Measurements from ENCODE around the gene ALX1.

The ALX1 gene

DNA sequence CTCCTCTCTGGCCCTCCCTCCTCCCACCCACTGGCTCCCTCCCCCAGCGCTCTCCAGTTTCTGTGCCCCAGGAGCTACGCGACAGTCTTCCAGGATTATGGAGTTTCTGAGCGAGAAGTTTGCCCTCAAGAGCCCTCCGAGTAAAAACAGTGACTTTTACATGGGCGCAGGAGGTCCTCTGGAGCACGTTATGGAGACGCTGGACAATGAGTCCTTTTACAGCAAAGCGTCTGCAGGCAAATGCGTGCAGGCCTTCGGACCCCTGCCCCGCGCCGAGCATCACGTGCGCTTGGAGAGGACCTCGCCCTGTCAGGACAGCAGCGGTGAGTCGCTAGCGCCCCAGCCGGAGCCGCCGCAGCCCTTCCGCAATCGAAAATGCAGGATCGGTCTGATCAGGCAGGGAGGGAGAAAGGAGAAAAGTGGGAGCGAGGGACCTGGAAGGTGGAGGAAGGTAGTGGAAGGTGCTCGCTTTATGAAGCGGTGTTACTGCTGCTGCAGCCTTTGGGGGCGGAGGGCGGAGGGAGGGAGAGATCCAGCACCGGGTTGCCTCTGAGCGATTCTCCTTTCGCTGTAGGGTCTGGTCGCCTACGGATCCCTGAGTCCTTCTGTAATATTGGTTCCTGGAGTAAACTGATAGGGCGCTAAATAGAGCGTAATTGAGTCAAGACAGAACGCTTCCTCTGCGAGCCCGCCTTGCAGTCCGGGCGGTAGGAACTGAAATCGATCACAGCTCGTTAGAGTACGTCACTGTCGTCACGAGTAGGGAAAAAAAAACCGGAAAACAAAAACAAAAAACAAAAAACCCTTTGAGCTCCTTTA, at the start of gene ALX1:
ALX1 (plus strand) TSS at position 56 of the 819 bp plus-strand sequence; CDS start at position 98, 42 bp downstream.
- DNase-seq (ENCODE audit: low read depth), result peak; percentile 10

GRCh38 chr12:85237327-85237726, 42.7 kb upstream of the ALX1 start:
- peak; percentile 7 for DNase-seq (ENCODE audit: low read depth)

- no peak for DNase-seq (ENCODE audit: low read depth)
Observed at GRCh38 chr12:85244561-85244960, 35.5 kb upstream of the ALX1 start.

DNA sequence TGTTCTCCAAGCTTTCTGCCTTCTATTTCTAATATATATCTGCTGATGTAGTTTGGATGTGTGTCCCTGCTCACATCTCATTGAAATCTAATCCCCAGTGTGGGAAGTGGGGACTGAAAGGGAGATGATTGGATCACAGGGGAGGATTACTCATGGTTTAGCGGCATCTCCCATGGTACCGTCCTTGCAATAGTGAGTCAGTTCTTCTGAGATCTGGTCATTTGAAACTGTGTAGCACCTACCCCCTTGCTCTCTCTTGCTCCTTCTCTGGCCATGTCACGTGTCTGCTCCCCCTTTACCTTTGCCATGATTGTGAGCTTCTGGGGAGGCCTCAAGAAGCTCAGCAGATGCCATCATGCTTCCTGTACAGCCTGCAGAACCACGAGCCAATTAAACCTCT, 26.2 kb upstream of the ALX1 start:
- peak; percentile 15 for DNase-seq (ENCODE audit: low read depth)

- no peak for DNase-seq (ENCODE audit: low read depth)
Observed at GRCh38 chr12:85257671-85258070, 22.3 kb upstream of the ALX1 start.

- DNase-seq (ENCODE audit: low read depth), result no peak
Observed at GRCh38 chr12:85260447-85260846, 19.6 kb upstream of the ALX1 start.

DNA sequence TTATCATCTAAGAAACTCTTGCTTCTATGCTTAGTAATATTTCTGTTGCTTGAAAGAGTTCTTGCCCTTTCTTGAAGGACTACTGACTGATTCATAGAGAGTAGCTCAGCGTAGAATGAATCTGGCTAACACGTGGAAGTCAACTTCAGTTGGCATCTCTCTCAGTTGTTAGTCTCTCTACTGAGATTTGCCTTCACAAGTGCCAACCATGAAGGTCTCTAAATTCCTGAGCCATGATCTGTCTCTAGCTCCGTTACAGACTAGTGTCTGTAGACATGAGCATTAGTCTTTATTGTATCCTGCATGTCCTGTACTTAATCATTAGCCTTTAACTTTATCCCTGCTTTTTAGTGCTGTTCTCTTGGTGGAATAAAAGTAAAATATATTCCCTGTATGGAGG, 19.1 kb upstream of the ALX1 start:
- DNase-seq (ENCODE audit: low read depth), result peak; percentile 24

GRCh38 chr12:85266356-85266755, 13.7 kb upstream of the ALX1 start:
- no peak for DNase-seq (ENCODE audit: low read depth)

GRCh38 chr12:85273381-85274314, 6.4 kb upstream of the ALX1 start:
- DNase-seq (ENCODE audit: low read depth), result peak; percentile 5

DNA sequence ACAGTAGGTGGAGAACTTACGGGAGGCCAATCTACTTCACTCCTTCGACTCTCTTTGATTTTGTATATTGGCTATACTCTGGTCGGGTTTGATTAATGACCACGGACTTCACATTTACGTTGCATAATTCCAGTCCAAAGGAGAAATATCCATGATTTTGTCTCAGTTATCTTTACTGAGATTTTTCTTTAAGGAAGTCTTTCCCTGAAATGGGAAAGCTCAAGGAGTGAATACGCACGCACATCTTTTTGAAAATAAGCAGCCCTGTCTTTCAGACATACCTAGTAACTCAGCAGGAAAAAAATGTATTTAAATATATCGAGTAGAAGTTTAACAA, 5.7 kb upstream of the ALX1 start:
- no peak for DNase-seq (ENCODE audit: low read depth)

DNA sequence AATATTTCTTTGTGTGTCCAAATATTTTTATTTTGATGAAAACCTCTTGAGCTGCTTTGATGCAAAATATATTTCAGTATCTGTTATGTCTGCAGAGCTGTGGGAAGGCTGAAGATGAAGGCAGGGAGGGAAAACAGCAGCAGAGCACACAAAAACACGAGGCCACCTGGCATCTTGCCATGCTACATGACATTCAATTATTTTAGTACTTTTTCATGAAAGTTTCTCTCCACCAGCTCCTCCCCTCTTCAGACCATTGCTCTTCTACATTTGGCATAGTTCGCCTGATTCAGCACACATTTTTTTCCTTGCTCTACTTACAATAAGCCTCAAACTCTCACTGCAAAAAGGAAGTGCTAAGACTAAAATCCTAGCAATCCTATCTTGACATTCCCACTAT, 4.6 kb upstream of the ALX1 start:
- no peak for DNase-seq (ENCODE audit: low read depth)

DNA sequence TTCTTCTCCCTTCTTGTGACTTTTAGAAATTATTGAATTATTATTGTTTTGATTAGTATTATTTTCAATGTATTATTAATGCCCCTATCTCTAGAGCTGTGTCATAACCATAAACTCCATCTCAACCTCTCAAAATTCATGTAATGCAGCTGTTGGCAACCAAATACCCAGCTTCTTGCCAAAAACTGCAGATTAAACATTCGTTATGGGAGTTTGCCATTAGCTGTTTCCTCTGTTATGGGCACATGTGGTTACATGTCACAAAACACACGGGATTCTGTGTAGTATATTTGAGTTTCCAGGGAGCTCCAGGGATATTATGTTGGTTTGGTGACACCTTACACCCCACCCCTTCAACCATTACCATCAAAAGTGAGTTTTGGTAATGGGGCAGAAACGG, 2.8 kb upstream of the ALX1 start:
- DNase-seq (ENCODE audit: low read depth), result no peak

DNA sequence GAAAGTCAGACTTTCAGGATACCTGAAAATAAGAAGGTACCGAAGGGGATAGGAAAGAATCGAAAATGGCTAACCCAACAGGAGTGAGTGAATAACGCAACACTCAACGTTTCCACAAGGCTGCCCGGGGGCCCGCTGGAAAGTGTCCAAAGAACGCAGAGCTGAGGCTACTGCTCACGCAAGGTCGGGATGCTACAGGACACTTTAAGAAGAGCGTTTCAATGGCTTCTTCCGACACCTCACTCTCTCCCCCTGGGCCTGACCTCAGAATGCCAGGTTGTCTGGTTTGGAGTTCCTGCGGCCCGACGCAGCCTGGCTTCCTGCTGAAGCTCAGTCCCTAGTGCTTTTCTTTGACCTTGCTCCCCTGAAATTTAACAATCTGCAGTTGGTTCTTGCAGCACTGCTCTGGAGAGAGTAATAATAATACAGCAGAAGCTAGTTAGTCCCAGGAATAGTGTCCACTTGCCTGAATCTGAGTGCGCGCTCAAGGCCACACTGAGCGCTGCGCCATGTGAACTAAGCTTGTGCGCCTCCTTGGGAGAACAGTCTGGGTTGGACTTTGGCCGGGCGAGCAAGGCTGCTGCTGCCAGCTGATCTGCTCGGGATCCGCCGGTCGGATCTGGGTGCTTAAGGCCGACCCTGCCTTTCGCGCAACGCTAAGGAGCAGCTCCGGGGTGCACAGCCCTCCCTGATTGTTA, 2.0 kb upstream of the ALX1 start:
- no peak for DNase-seq (ENCODE audit: low read depth)

DNA sequence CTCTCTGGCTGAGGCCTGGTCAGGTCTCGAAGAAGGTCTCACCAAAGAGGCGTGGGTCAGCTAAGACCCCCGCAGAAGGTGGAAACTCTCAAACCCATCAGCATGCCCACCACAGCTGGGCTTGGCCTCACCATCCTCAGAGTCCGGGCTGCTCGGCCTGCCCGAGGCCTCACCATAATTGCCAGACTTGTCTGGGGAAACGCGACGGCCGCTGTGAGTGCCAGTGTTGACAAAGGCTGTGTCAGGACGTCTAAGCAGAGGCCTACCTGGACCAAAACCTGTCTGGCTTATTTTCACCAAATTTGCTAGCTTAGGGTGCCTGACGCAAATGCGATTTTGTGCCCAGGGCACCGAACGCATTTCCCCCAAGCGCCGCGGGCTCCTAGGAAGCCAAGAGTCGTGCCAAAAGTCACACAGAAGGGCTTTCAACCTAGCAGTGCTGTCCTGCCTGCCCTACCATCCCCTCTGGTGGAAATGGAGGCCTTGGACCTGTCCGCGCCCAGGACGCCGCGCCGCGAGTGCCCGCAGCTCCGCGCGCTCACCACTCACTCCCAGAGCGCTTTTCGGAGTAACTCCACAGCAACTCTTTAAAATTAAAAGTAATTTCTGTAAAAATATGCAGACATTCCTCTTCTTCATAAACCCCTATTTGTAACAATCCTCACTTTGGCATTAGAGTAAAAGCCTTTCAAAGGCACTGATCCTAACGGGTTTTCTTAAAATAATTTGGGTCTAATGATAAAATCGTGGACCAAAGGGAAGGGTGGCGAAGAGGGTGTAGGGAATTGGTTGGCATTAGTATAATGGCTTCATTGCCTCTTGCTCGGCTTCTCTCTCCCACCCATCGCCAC, 1.2 kb upstream of the ALX1 start:
- DNase-seq (ENCODE audit: low read depth), result no peak

DNA sequence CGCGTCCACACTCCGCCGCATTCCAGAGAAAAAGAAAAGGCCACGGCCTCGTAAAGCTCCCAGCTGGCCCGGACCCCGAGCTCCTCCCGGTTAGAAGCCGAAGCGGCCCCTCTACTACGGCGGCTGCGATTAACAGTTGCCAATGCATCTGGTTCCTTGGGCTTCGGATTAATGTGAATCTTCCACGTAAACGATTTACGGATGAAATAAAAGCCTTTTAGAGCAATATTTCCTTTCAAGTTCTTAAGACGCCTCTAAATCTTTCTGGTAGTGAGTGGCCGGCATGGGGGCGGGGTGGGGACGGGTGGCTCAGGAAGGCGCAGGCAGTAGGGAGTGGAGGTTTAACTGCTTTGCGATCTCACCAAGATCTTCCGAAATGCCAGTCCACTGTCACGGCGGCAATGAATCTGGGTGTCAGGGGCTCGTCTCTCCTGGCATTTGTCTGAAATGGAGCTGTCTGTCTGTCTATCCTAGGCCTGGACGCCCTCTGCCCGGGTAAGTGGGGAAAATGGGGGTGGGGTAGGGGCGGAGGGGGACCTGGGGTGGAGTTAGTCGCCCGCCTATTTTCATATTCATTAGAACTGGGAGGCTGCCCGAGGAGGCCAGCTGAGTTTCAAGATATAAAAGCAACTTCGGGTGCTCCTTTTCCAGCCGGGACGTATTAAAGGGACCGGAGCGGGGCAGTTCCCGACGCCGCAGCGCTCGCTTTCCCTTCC, 413 bp upstream of the ALX1 start:
- DNase-seq (ENCODE audit: low read depth), result no peak

DNA sequence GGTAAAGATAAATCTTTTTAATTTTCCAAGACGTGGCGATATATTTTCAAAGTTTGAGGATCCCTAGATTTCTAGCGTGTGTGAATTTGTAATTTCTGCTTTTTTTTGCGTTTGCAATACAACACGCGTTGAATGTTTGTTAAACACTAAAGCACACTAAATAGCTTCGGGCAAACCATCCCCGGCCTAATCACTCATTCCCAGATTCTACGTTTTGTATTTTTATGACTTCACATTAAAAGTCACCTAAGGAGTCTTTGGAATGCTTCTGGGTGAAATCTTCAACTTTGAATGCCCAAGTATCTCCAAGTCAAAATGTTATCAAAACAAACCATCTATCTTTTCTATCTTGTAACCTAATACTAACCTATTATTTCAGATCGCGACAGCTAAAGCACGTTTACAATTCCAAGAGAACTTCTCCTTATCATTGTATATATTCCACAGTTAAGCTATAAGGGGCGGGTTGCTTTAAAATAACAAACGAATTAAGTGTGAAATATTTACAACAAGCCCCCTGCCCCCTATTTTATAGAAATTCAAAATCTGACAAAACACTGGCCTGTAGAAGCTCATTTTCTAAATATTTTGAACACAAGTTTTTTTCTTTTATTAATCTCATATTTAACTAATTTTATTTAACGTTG, 1.1 kb downstream of the ALX1 start:
- DNase-seq (ENCODE audit: low read depth), result no peak

GRCh38 chr12:85281636-85282312, 1.8 kb downstream of the ALX1 start:
- no peak for DNase-seq (ENCODE audit: low read depth)

- DNase-seq (ENCODE audit: low read depth), result no peak
Observed at GRCh38 chr12:85283560-85283959, 3.5 kb downstream of the ALX1 start.

- DNase-seq (ENCODE audit: low read depth), result no peak
Observed at GRCh38 chr12:85296362-85296761, 16.3 kb downstream of the ALX1 start.

- no peak for DNase-seq (ENCODE audit: low read depth)
Observed at GRCh38 chr12:85299053-85299452, 19.0 kb downstream of the ALX1 start.
